Inflammatory macrophage (primary cell): Measurements from ENCODE around the gene FRMD3.
"Not testable (repeated sequence)": the region's sequence is repeated elsewhere in the genome, so short reads cannot be mapped to it uniquely, and the experiment has no call there.

Source experiments
- DNase-seq, 2 donors: peaks; one replicate each; pipeline ENCODE4 v3.0.0-alpha.2; 2020 to 2022

The FRMD3 gene

GRCh38 chr9:83385317-83385716, 152.9 kb downstream of the FRMD3 start:
- DNase-seq, result no peak

DNA sequence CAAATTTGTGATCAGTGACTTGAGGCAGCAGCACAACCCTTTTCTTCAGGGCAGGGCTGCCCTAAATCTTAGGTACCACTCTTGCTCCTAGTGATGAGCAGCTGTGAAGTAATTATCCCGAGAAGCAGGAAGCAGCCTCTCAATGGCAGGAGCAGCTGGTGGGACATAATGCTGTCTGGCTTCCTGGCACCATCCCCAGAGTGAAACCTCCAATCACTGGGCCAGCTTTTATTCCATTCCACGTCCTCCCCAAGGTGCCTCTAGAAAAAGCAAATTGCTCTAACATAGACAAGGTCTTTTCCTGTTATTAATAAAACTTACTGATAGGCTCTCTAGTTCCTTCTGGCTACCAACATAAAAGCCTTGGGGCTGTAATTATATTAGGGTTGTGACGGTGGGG, 154.0 kb downstream of the FRMD3 start:
- no peak for DNase-seq

DNA sequence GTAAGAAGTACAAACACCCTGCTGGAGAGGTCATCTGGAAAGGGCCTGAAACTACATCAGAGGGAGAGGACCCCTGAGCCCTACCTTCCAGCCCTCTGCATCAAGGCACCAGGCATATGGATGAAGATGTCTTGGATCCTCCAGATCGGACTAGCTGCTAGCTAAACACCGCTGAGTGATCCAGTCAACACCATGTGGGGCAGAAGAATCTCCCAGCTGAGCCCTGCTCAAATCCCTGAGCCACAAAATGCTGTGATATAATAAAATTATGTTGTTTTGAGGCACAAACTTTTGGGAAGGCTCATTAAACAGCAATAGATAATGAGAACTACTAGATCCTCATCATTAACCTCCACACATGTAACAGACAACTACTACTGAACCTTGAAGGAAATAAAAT, 155.2 kb downstream of the FRMD3 start:
- no peak for DNase-seq

- DNase-seq, result no peak
These were observed 155.8 kb downstream of the FRMD3 start for GRCh38 chr9:83382421-83382820.

DNA sequence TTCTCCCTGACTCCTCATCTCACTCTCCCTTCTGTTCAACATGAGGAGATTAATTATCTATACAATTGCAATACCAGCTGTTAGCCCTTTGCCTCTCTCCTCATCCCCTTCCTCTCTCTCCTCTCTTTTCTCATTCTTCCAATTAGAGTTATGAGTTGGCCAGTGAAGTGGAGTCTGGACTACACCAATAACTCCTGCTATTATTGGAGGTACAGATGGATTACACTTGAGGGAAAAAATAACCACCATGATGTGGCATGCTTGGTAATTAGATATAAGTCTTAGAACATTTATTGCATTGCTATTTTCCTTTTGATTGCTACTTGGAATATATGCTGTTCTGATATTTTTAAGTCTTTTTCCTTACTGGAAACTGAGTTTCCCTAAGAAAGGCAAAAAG, 159.2 kb downstream of the FRMD3 start:
- DNase-seq, result no peak

- no peak for DNase-seq
These were observed 165.2 kb downstream of the FRMD3 start for GRCh38 chr9:83372957-83373356.

DNA sequence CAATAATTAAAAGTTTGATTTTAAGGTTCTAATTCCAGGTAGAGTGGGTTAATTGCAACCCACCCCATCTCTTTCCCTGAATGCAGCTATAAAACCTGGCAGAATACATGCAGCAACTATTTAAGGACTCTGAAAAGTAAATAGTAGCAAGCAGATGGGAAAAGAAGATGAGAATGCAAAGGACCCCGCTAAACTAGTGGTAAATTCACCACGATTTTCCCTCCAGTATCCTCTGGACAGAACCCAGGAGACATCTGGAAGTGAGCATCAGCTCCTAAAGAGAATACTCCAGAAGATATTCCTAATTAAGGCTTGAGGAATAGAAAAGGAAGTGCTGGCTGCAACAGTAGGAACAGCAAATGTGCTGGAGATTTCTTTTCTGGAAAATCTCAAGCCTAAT, 170.9 kb downstream of the FRMD3 start:
- no peak for DNase-seq

DNA sequence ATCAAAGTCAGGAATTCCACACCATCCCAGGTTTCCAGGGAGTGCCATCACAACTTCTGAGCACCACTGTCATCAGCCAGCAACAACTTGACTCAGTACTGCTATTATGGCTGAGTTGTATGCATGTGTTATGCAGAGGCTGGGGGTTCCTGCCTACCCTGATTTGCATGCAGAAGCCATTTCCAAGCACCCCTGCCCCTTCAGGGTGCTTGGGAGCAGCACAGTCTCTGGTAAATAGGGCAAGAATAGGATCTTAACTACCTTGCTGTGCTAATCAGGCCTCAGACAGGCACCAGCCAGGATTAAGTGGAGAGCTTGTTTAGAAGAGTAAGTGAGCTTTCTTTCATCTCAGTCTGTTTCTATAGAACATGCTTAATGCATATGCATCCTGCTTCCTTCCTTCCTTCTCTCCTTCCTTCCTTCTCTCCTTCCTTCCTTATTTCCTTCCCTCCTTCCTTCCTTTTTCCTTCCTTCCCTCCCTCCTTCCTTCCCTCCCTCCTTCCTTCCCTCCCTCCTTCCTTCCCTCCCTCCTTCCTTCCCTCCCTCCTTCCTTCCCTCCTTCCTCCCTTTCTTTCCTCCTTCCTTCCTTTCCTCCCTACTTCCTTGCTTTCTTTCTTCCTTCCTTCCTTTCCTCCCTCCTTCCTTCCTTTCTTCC, 175.7 kb downstream of the FRMD3 start:
- no peak for DNase-seq

DNA sequence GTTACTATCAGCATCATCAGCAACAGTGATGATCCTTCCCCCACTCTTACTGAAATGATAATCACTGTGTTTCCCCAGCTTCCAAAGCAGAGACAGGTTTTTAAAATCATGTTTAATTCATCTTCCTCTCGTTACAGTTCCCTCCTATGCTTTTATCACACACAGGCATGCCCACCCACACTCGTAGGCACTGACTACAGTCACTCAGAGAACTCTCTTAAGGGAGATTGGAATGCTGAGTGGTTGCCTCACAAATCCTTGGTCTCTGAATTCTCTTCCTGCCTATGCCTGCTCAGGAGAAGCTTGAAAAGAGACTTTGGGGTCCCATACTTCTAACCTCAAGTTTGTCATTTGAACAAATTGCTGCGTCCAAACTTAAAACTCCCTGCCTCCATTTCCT, 179.2 kb downstream of the FRMD3 start:
- DNase-seq, result no peak

DNA sequence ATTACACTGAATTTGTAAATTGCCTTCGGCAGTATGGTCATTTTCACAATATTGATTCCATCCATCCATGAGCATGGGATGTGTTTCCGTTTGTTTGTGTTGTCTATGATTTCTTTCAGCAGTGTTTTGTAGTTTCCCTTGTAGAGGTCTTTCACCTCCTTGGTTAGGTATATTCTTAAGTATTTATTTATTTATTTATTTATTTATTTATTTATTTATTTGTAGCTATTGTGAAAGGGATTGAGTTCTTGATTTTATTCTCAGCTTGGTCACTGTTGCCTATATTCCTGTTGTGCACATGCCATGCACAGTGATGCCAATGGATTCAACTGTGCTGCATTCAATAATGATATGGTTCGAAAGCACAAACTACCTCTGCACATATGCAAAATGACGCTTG, 179.7 kb downstream of the FRMD3 start:
- not testable (repeated sequence) for DNase-seq

- no peak for DNase-seq
These were observed 182.5 kb downstream of the FRMD3 start for GRCh38 chr9:83355729-83356151.

GRCh38 chr9:83355024-83355444, 183.2 kb downstream of the FRMD3 start:
- DNase-seq, result no peak

DNA sequence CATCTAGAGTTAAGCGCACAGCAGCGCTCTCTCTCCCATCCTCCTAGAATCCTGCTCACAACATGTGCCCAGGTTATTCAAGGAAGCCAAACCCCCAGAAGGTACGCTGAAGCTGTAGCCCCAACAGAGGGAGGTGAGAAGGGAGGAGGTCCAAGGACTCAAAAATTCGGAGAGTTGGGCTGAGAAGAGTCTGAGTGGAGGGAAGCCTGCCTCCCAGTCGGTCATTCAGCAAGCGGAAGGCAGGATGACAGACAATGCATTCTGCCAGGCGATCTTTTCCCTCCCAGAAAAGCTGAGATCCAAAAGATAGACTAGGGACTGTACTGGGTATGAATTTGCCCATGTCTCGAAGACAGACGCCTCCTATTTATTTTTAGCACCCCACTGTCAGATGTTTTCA, 189.2 kb downstream of the FRMD3 start:
- DNase-seq, result no peak

DNA sequence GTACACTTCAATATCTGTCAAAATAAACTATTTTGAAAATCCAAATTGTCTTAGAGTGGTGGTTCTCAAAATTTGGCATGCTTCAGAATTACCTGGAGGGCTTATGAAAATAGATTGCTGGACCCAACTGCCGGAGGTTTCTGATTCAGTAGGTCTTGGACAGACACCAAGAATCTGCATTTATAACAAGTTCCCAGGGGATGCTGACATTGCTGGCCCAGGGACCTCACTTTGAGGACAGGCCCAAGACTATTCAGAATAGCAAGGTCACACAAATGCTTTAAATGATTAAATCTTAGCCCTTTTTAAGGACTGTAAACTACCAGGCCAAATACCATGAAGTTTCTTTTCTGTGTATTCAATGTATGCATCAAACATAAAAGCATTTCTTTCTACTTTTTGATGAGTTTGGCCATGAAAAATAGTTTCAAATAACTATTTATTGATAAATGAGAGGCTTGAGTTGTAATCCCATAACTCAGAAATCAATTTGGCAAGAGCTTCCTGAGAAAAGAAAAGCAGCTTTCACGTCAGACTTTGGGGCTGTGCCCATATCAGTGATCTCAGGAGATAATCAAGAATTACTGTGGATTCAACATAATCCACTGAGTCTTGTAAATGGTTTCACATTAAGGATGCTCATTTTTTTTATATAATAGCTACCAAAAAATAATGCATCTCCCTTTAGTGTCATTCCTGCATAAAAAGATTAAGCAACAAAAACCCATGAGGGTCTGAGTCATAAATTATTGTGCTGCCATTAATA, 191.4 kb downstream of the FRMD3 start:
- DNase-seq, result no peak

GRCh38 chr9:83343366-83343999, 194.7 kb downstream of the FRMD3 start:
- DNase-seq, result no peak

DNA sequence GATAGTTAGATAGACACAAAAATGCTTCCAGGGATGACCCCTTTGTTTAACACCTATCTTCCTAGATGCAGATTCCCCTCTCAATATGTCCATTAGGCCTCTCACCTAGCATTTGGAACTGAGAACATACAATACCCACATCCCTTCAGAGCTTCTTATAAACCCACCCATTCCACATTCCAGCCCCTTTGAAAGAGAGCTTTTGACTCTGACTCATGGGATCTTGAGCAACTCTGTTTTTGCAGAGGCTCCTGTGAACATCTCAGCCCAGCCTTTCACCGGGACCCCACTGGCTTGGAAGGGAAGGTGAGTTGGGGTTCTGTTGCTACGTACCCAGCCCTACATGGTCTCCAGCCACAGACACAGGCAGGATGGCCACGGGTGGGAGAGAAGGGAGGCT, 195.5 kb downstream of the FRMD3 start:
- no peak for DNase-seq

DNA sequence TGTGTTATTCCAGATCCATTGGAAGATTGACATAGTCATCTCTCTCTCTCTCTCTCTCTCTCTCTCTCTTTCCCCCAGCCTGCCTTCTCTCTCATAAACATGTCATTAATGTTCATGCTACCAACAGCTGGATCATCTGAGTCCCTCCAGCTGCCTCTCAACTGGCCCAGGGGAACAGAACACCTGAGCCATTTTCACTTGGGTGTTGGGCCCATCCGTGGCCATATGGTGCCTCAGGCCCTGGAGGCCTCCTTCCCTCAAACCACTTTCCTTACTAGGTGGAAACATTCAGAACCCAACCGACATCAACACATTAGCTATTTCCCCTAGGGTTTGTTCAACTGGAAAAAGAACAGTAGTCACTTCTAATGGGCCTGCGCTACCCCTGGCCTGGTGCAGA, 196.2 kb downstream of the FRMD3 start:
- DNase-seq, result no peak

GRCh38 chr9:83340451-83340850, 197.8 kb downstream of the FRMD3 start:
- DNase-seq, result no peak

- no peak for DNase-seq
These were observed 198.8 kb downstream of the FRMD3 start for GRCh38 chr9:83339435-83339834.

DNA sequence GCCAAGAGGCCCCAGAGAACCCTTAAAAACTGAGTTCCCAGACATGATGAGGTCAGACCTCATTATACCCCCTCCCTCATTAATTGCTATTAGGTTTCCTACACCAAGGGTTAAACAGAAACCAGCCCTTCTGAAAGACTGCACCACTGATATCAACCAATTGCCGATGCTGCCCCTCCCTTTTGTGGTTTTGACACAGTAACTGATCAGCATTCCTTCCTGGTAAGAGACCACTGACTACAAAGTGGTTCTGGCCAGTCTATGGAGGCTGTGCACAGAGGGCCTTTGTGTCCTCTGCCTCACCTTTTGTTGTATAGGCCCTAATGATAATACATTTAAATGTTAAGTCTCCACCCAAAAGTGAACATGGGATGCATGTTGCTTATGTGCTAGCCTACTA, 201.5 kb downstream of the FRMD3 start:
- no peak for DNase-seq

- DNase-seq, result peak; percentile 87 to 88
These were observed 203.9 kb downstream of the FRMD3 start for GRCh38 chr9:83334320-83334719.

- DNase-seq, result peak in 1 of 2 donors; percentile 15
These were observed 207.7 kb downstream of the FRMD3 start for GRCh38 chr9:83330207-83331196.
